Osteocyte (in vitro differentiated cells): ENCODE measurements around the gene ATF6. TPM values are rescaled to one million over a fixed set of nuclear protein-coding genes. Genes with fewer than 3 reads are reported as not detected.
"Not testable (repeated sequence)": the region's sequence is repeated elsewhere in the genome, so short reads cannot be mapped to it uniquely, and the experiment has no call there.

Source experiments
- DNase-seq: peaks from one replicate; pipeline ENCODE4 v3.0.0; 2021; ENCODE audit warnings: mixed read lengths; ENCODE audit not compliant: unreplicated experiment; ENCODE audit errors: extremely low spot score
- H3K27ac Mint-ChIP-seq: one replicate; pipeline ENCODE4 v1.8.0; 2021; ENCODE audit warnings: mild to moderate bottlenecking, mixed read lengths; ENCODE audit not compliant: unreplicated experiment
- H3K27me3 Mint-ChIP-seq: one replicate; pipeline ENCODE4 v1.8.0; 2021; ENCODE audit warnings: mixed read lengths; ENCODE audit not compliant: unreplicated experiment
- H3K36me3 Mint-ChIP-seq: one replicate; pipeline ENCODE4 v1.8.0; 2021; ENCODE audit warnings: mixed read lengths; ENCODE audit not compliant: unreplicated experiment
- H3K4me1 Mint-ChIP-seq: one replicate; pipeline ENCODE4 v1.8.0; 2021; ENCODE audit warnings: mixed read lengths; ENCODE audit not compliant: unreplicated experiment
- H3K4me3 Mint-ChIP-seq: one replicate; pipeline ENCODE4 v1.8.0; 2021; ENCODE audit warnings: mild to moderate bottlenecking, moderate library complexity, mixed read lengths; ENCODE audit not compliant: unreplicated experiment
- H3K9me3 Mint-ChIP-seq: one replicate; pipeline ENCODE4 v1.8.0; 2021; ENCODE audit warnings: mixed read lengths; ENCODE audit not compliant: unreplicated experiment
- CTCF ChIP-seq: fragments of 200-600 bp; sonication (generic); IDR thresholded peaks from 2 replicates; pipeline ENCODE4 v1.5.0; 2021; ENCODE audit warnings: antibody characterized with exemption, mild to moderate bottlenecking, moderate library complexity
- total RNA-seq: library from RNA; stranded (reverse); gene quantifications from 2 replicates; pipeline ENCODE4 v1.2.1, GENCODE V29; 2021

Gene ATF6
- total RNA-seq, 1 donor from 2014 or later = 29.7 TPM

- H3K27me3 Mint-ChIP-seq = no peaks in the 10 kb centered on the region
- H3K36me3 Mint-ChIP-seq = peaks cover 12% of the 10 kb centered on the region
- H3K4me3 Mint-ChIP-seq = no peak overlapping the region
- peaks cover 4% of the 10 kb centered on the region for H3K9me3 Mint-ChIP-seq
- no peak for DNase-seq
- no peak overlapping the region for H3K27ac Mint-ChIP-seq
- H3K4me1 Mint-ChIP-seq = peaks cover 4% of the 10 kb centered on the region
- TF ChIP-seq CTCF = no peak
These were observed 61.7 kb downstream of the ATF6 start for GRCh38 chr1:161827786-161828185.

- H3K27ac Mint-ChIP-seq, H3K27me3 Mint-ChIP-seq, H3K9me3 Mint-ChIP-seq, H3K4me3 Mint-ChIP-seq, DNase-seq, H3K4me1 Mint-ChIP-seq: not testable (repeated sequence)
- peaks cover 14% of the 10 kb centered on the region for H3K36me3 Mint-ChIP-seq
These were observed 66.3 kb downstream of the ATF6 start for GRCh38 chr1:161832299-161832907.

- Mint-ChIP-seq H3K4me3 (no peak overlapping the region), H3K4me1 (no peaks in the 10 kb centered on the region), H3K9me3 (peaks cover 5% of the 10 kb centered on the region), H3K27me3 (no peaks in the 10 kb centered on the region), H3K36me3 (peaks cover 9% of the 10 kb centered on the region), H3K27ac (no peak overlapping the region)
- no peak for TF ChIP-seq CTCF
- DNase-seq = no peak
These were observed 68.9 kb downstream of the ATF6 start for GRCh38 chr1:161834967-161835550.

- Mint-ChIP-seq H3K27ac (no peak overlapping the region), H3K4me3 (no peak overlapping the region), H3K9me3 (peaks cover 5% of the 10 kb centered on the region), H3K4me1 (no peaks in the 10 kb centered on the region), H3K36me3 (peaks cover 14% of the 10 kb centered on the region), H3K27me3 (no peaks in the 10 kb centered on the region)
- DNase-seq = no peak
- TF ChIP-seq CTCF = no peak
These were observed 69.9 kb downstream of the ATF6 start for GRCh38 chr1:161836018-161836417.

- Mint-ChIP-seq H3K4me1 (no peaks in the 10 kb centered on the region), H3K9me3 (peaks cover 7% of the 10 kb centered on the region), H3K36me3 (peaks cover 22% of the 10 kb centered on the region), H3K4me3 (no peak overlapping the region), H3K27me3 (no peaks in the 10 kb centered on the region), H3K27ac (no peak overlapping the region)
- DNase-seq = no peak
- no peak for TF ChIP-seq CTCF
These were observed 72.2 kb downstream of the ATF6 start for GRCh38 chr1:161838362-161838761.
